Endothelial cell of umbilical vein (primary cell): Measurements from ENCODE around the gene H19. TPM values are rescaled to one million over a fixed set of nuclear protein-coding genes. Genes with fewer than 3 reads are reported as not detected.

Experiments used
- BruUV-seq: library from RNA; stranded (reverse); fragments of 400-500 nt; replicated peaks from 2 replicates; lab custom pipeline; 2021; lab: Mats Ljungman, UMichigan
- CTCF ChIA-PET: fragments of 300-600, 350-600 bp; sonication (Branson Sonifier 250); formaldehyde crosslinking; loops from one replicate; lab custom pipeline; 2021; ENCODE audit warnings: antibody characterized with exemption, inconsistent platforms; lab: Charles Lee
- POLR2A ChIA-PET: fragments of 300-600, 350-600 bp; sonication (Branson Sonifier 250); formaldehyde crosslinking; loops from one replicate; lab custom pipeline; 2021; ENCODE audit warnings: antibody characterized with exemption, inconsistent platforms; lab: Charles Lee
- DNase-seq: peaks from one replicate; pipeline ENCODE4 v3.0.0-alpha.2; 2011; ENCODE audit warnings: low read depth, low spot score
- FAIRE-seq: peaks from 2 replicates; lab custom pipeline; 2011; peaks lifted over from hg19 to GRCh38; lab: Jason Lieb, UNC
- H2AFZ ChIP-seq: 2 replicates; pipeline ENCODE4 v1.6.0; 2012; ENCODE audit warnings: low read depth, low read length, control low read depth, inconsistent platforms
- H3K27ac ChIP-seq: 2 replicates; pipeline ENCODE4 v1.5.1; 2011; ENCODE audit warnings: low read depth, mild to moderate bottlenecking, control low read depth, low read length, moderate library complexity; ENCODE audit not compliant: insufficient read depth
- H3K27me3 ChIP-seq, 2 experiments: 2 replicates each; pipeline versions ENCODE4 v1.6.0 to v1.6.1; 2011; ENCODE audit warnings: low read length in 2 of 2, mixed read lengths in 1 of 2; ENCODE audit not compliant: control insufficient read depth in 2 of 2, insufficient read depth in 2 of 2
- H3K36me3 ChIP-seq, 2 experiments: 2 replicates in 1 of 2; 3 replicates in 1 of 2; pipeline ENCODE4 v1.5.1; 2011; ENCODE audit warnings: low read length in 2 of 2, mild to moderate bottlenecking in 1 of 2, moderate library complexity in 1 of 2; ENCODE audit not compliant: control insufficient read depth in 2 of 2, insufficient read depth in 2 of 2; ENCODE audit errors: extremely low read depth in 1 of 2
- H3K4me1 ChIP-seq: 3 replicates; pipeline ENCODE4 v1.5.1; 2011; ENCODE audit warnings: mild to moderate bottlenecking, low read length; ENCODE audit not compliant: control insufficient read depth, insufficient read depth; ENCODE audit errors: extremely low read depth
- H3K4me2 ChIP-seq: 2 replicates; pipeline ENCODE4 v1.6.1; 2011; ENCODE audit warnings: low read length, control low read depth, mixed read lengths; ENCODE audit not compliant: insufficient read depth
- H3K4me3 ChIP-seq, 3 experiments: fragments of 200-600 bp in 1 of 3; sonication (generic), shearing (Covaris generic) in 1 of 3; replicated peaks in 1 of 3; 2 replicates each; pipeline ENCODE4 v1.5.1; 2011 to 2016; ENCODE audit warnings: control low read depth in 3 of 3, low read length in 3 of 3, mild to moderate bottlenecking in 2 of 3, inconsistent platforms in 1 of 3, low read depth in 1 of 3, moderate library complexity in 1 of 3; ENCODE audit not compliant: insufficient read depth in 1 of 3
- H3K79me2 ChIP-seq: 2 replicates; pipeline ENCODE4 v1.6.0; 2012; ENCODE audit warnings: low read length, inconsistent platforms; ENCODE audit not compliant: control insufficient read depth, insufficient read depth
- H3K9ac ChIP-seq: replicated peaks from 2 replicates; pipeline ENCODE3; 2011; ENCODE audit warnings: low read length, control low read depth; ENCODE audit not compliant: insufficient read depth; ENCODE audit errors: extremely low read depth
- H3K9me1 ChIP-seq: replicated peaks from 3 replicates; pipeline ENCODE4 v1.6.0; 2011; ENCODE audit warnings: mild to moderate bottlenecking, low read length; ENCODE audit not compliant: control insufficient read depth, insufficient read depth; ENCODE audit errors: extremely low read depth
- H3K9me3 ChIP-seq: replicated peaks from 2 replicates; pipeline ENCODE4 v1.5.1; 2012; ENCODE audit warnings: low read length, inconsistent platforms; ENCODE audit not compliant: control insufficient read depth, insufficient read depth
- H4K20me1 ChIP-seq: replicated peaks from 2 replicates; pipeline ENCODE3; 2011; ENCODE audit warnings: mild to moderate bottlenecking, low read length; ENCODE audit not compliant: control insufficient read depth, insufficient read depth; ENCODE audit errors: extremely low read depth
- CTCF ChIP-seq, 2 donors: IDR thresholded peaks; 1 replicate in 1 of 2; 2 replicates in 1 of 2; pipeline ENCODE4 v1.5.1; 2011; ENCODE audit warnings: low read length in 2 of 2, mild to moderate bottlenecking in 2 of 2, moderate library complexity in 2 of 2, control low read depth in 1 of 2, inconsistent platforms in 1 of 2, low read depth in 1 of 2; ENCODE audit not compliant: insufficient read depth in 1 of 2; ENCODE audit errors: extremely low read depth in 1 of 2
- FOS ChIP-seq: IDR thresholded peaks from 2 replicates; pipeline ENCODE4 v1.6.1; 2011; ENCODE audit warnings: mild to moderate bottlenecking, low read length, moderate library complexity, borderline replicate concordance; ENCODE audit not compliant: insufficient read depth
- GATA2 ChIP-seq: IDR thresholded peaks from 2 replicates; pipeline ENCODE4 v1.7.0; 2011; ENCODE audit warnings: low read depth, mild to moderate bottlenecking, moderate library complexity, mixed read lengths, low read length; ENCODE audit not compliant: insufficient read length, insufficient read depth
- MAX ChIP-seq: IDR thresholded peaks from 2 replicates; pipeline ENCODE4 v1.6.1; 2011; ENCODE audit not compliant: insufficient read depth, insufficient read length
- POLR2AphosphoS5 ChIP-seq: IDR thresholded peaks from 2 replicates; pipeline ENCODE4 v1.6.1; 2012; ENCODE audit warnings: low read depth, mild to moderate bottlenecking, control low read depth, low read length, moderate library complexity; ENCODE audit not compliant: insufficient read depth
- dilution Hi-C: fragments of 300-500 bp; cut with MboI; formaldehyde crosslinking; loops from one replicate; pipeline ENCODE4 v1.15.0; 2019; ENCODE audit warnings: low sequenced_read_pairs; ENCODE audit not compliant: extremely low pct_ligation_motif_present
- intact Hi-C: fragments of 100-400 bp; cut with micrococcal nuclease; formaldehyde crosslinking; loops from one replicate; pipeline ENCODE4 v1.10.0; 2022
- polyA plus RNA-seq, 4 experiments: library from polyadenylated mRNA; depleted of rRNA in 3 of 4; stranded (reverse) in 3 of 4; unstranded in 1 of 4; fragments of >200 nt; gene quantifications; 2 replicates each; pipeline versions ENCODE4 v1.2.1 to v1.2.3, GENCODE V29; 2011 to 2012; ENCODE audit warnings: missing spikeins in 1 of 4
- total RNA-seq: library from RNA; stranded (reverse); gene quantifications from 2 replicates; pipeline ENCODE4 v1.2.3, GENCODE V29; 2021

The H19 gene
- total and polyA plus RNA-seq, 2 donors (not counting 3 experiments of a cell fraction or from before 2014, with no cell fraction given): 0.21 to 3.2 TPM

GRCh38 chr11:2015025-2015424, 17.4 kb upstream of the H19 start:
- Histone ChIP-seq H2AFZ (no peak overlapping the region), H3K9me3 (no peaks in the 10 kb centered on the region), H3K9ac (no peak overlapping the region), H3K27me3 (no peaks in the 10 kb centered on the region), H3K36me3 (no peaks in the 10 kb centered on the region), H3K4me2 (no peak overlapping the region), H3K4me1 (no peaks in the 10 kb centered on the region), H3K27ac (no peak overlapping the region), H3K4me3 (no peak overlapping the region), H3K9me1 (no peaks in the 10 kb centered on the region), H3K79me2 (no peaks in the 10 kb centered on the region), H4K20me1 (no peaks in the 10 kb centered on the region)
- ChIA-PET CTCF (no interaction called here), POLR2A (no interaction called here)
- intact Hi-C loops (no loop called here), dilution Hi-C loops (no loop called here)
- TF ChIP-seq MAX: no peak
- TF ChIP-seq GATA2: no peak
- no peak for TF ChIP-seq POLR2AphosphoS5
- DNase-seq (no peak), FAIRE-seq (no peak)
- no TSS peak for BruUV-seq

GRCh38 chr11:2012440-2012839, 14.8 kb upstream of the H19 start:
- no peak for TF ChIP-seq FOS
- TF ChIP-seq CTCF (IDR thresholded peaks at IDR 0.05; ENCODE audit: extremely low read depth in 1 of 2, insufficient read depth in 1 of 2, low read depth in 1 of 2, low read length in 2 of 2): no peak
- FAIRE-seq: no peak
- no TSS peak for BruUV-seq

More at GRCh38 chr11:2012440-2012839, 14.8 kb upstream of the H19 start:
- dilution Hi-C loops: no loop called here
- H3K9me3 ChIP-seq: no peaks in the 10 kb centered on the region
- no peak for DNase-seq
- H3K4me3 ChIP-seq: no peak overlapping the region
- H3K4me2 ChIP-seq: no peak overlapping the region
- no peaks in the 10 kb centered on the region for H4K20me1 ChIP-seq
- POLR2A ChIA-PET: no interaction called here
- H3K9me1 ChIP-seq: no peaks in the 10 kb centered on the region
- no peak overlapping the region for H3K9ac ChIP-seq
- no peaks in the 10 kb centered on the region for H3K36me3 ChIP-seq
- no peaks in the 10 kb centered on the region for H3K27me3 ChIP-seq
- no peak overlapping the region for H3K27ac ChIP-seq
- no peaks in the 10 kb centered on the region for H3K4me1 ChIP-seq
- intact Hi-C loops: no loop called here
- CTCF ChIA-PET: no interaction called here
- no peaks in the 10 kb centered on the region for H3K79me2 ChIP-seq
- no peak overlapping the region for H2AFZ ChIP-seq
